DND-41 (cell line): Measurements from ENCODE around the gene GPC3.

Experiments used
- EZH2 ChIP-seq: IDR thresholded peaks from 3 replicates; pipeline ENCODE4 v1.6.1; 2012; ENCODE audit warnings: borderline replicate concordance, low read depth, mild to moderate bottlenecking, moderate library complexity, low read length, inconsistent platforms; ENCODE audit not compliant: severe bottlenecking
- TF ChIP-seq, protein P1 (sequence below): IDR thresholded peaks from 2 replicates; pipeline ENCODE4 v1.5.1; 2012; ENCODE audit warnings: borderline replicate concordance, low read length, moderate library complexity, mild to moderate bottlenecking; ENCODE audit not compliant: poor library complexity, severe bottlenecking; ENCODE audit errors: extremely low read depth

GRCh38 chrX:133985164-133985966, at the start of gene GPC3:
- TF ChIP-seq, protein P1, sequence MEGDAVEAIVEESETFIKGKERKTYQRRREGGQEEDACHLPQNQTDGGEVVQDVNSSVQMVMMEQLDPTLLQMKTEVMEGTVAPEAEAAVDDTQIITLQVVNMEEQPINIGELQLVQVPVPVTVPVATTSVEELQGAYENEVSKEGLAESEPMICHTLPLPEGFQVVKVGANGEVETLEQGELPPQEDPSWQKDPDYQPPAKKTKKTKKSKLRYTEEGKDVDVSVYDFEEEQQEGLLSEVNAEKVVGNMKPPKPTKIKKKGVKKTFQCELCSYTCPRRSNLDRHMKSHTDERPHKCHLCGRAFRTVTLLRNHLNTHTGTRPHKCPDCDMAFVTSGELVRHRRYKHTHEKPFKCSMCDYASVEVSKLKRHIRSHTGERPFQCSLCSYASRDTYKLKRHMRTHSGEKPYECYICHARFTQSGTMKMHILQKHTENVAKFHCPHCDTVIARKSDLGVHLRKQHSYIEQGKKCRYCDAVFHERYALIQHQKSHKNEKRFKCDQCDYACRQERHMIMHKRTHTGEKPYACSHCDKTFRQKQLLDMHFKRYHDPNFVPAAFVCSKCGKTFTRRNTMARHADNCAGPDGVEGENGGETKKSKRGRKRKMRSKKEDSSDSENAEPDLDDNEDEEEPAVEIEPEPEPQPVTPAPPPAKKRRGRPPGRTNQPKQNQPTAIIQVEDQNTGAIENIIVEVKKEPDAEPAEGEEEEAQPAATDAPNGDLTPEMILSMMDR: no peak
- TF ChIP-seq EZH2: no peak
